NB4 (cell line): ENCODE data around the gene DOC2B.
"Not testable (repeated sequence)": the region's sequence is repeated elsewhere in the genome, so short reads cannot be mapped to it uniquely, and the experiment has no call there.

Source experiments
- CTCF ChIP-seq: IDR thresholded peaks from one replicate; pipeline ENCODE4 v1.5.1; 2012; ENCODE audit warnings: low read depth, low read length
- POLR2A ChIP-seq: IDR thresholded peaks from 2 replicates; pipeline ENCODE4 v1.6.1; 2011; ENCODE audit warnings: mild to moderate bottlenecking; ENCODE audit not compliant: insufficient read length; ENCODE audit errors: extremely low read depth

DNA sequence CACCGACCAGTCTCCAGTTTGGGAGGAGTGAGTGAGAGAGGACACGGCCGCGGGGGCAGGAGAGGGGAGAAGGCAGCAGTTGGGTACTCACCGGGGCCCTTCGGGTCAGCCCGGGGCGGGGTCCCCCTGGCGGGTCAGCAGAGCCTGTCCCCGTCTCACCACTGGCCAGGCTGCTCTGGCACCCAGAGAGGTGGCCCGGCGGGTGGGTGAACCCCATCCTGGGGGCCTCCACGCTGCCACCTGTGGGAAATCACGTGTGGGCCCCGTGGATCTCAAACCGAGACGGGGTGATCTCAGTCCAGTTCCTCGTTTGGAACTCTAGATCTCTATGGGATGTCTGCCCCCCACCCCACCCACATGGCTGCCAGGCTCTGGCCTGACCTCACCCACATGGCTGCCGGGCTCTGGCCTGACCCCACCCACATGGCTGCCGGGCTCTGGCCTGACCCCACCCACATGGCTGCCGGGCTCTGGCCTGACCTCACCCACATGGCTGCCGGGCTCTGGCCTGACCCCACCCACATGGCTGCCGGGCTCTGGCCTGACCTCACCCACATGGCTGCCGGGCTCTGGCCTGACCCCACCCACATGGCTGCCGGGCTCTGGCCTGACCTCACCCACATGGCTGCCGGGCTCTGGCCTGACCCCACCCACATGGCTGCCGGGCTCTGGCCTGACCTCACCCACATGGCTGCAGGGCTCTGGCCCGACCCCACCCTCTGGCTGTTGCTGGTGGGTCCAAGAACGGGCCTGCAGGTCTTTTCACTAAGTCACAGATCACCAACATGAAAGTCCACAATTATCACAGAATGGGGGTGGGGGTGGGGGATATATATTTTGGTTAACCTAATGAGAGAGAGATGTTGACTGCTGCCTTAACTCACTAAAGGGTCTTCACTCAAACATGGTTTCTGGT lies 34.4 kb upstream of the DOC2B start:
- TF ChIP-seq CTCF, POLR2A: not testable (repeated sequence)
